Adrenal gland (tissue), 12 donors: ENCODE data around the gene SHD. TPM values are rescaled to one million over a fixed set of nuclear protein-coding genes. Genes with fewer than 3 reads are reported as not detected.
"Not testable (repeated sequence)": the region's sequence is repeated elsewhere in the genome, so short reads cannot be mapped to it uniquely, and the experiment has no call there.

ENCODE experiments used
- DNase-seq, 7 donors: peaks; one replicate each; pipeline ENCODE4 v3.0.0-alpha.2; 2019 to 2020
- H3K27ac ChIP-seq, 5 donors: fragments of 200-600 bp; sonication (generic) in 4 of 5; 1 replicate in 3 of 5; 2 replicates in 2 of 5; pipeline versions ENCODE4 v1.5.1 to v1.8.0; 2016 to 2020; ENCODE audit warnings: mild to moderate bottlenecking in 1 of 5
- H3K27me3 ChIP-seq: fragments of 200-600 bp; 2 replicates; pipeline ENCODE4 v1.8.0; 2021
- H3K36me3 ChIP-seq, 2 donors: fragments of 200-600 bp; replicated peaks in 1 of 2; 1 replicate in 1 of 2; 2 replicates in 1 of 2; pipeline versions ENCODE4 v1.5.1 to v1.8.0; 2018 to 2022
- H3K4me1 ChIP-seq, 2 donors: fragments of 200-600 bp; replicated peaks in 1 of 2; 1 replicate in 1 of 2; 2 replicates in 1 of 2; pipeline versions ENCODE4 v1.5.1 to v1.8.0; 2018 to 2021
- H3K4me3 ChIP-seq, 4 donors: fragments of 200-600 bp; sonication (generic) in 3 of 4; one replicate each; pipeline ENCODE4 v1.5.1; 2016 to 2018
- H3K9me3 ChIP-seq, 3 donors: fragments of 200-600 bp; sonication (generic) in 1 of 3; replicated peaks in 1 of 3; 1 replicate in 2 of 3; 2 replicates in 1 of 3; pipeline versions ENCODE4 v1.5.1 to v1.8.0; 2016 to 2021
- CTCF ChIP-seq, 6 experiments: fragments of 450-650 bp in 4 of 6; fragments of 200-600 bp in 2 of 6; sonication (generic) in 1 of 6; IDR thresholded peaks; 1 replicate in 5 of 6; 2 replicates in 1 of 6; pipeline versions ENCODE4 v1.5.1 to v1.8.0; 2016 to 2021; ENCODE audit warnings: antibody characterized with exemption in 6 of 6, mild to moderate bottlenecking in 2 of 6, moderate library complexity in 1 of 6
- POLR2A ChIP-seq, 2 donors: fragments of 450-650 bp; IDR thresholded peaks; one replicate each; pipeline ENCODE4 v1.6.1; 2017; ENCODE audit warnings: antibody characterized with exemption in 2 of 2, mild to moderate bottlenecking in 2 of 2, moderate library complexity in 1 of 2
- WGBS, 4 donors: extraction: QIAGEN DNeasy Blood & Tissue Kit in 2 of 4; methylation state at CpG; one replicate each; pipeline versions ENCODE4 v1.1.5 to v1.1.7; 2013 to 2017; 5-methylcytosine and 5-hydroxymethylcytosine counted together
- intact Hi-C, 2 donors: fragments of 100-400 bp; cut with DNase I; formaldehyde crosslinking; loops; one replicate each; pipeline versions ENCODE4 v1.14.1 to v1.15.0; 2022 to 2023
- polyA plus RNA-seq, 3 donors: library from polyadenylated mRNA; stranded (reverse); fragments of 200-250 nt in 2 of 3; fragments of 350-450 nt in 1 of 3; fragmentation: Illumina TruSeq in 1 of 3; extraction: RNeasy Lipid Tissue Mini Kit (QIAGEN cat#74804) in 1 of 3; gene quantifications; one replicate each; pipeline ENCODE4 v1.2.3, GENCODE V29; 2013 to 2014
- total RNA-seq, 9 donors: library from RNA; depleted of rRNA in 4 of 9; stranded (reverse); fragments of >200 nt in 4 of 9; fragments of 120-200 nt in 1 of 9; fragmentation: NEBNext Ultra II Directional in 1 of 9; extraction: Animal tissue kit (Norgen Biotek cat#: 25700) in 1 of 9; gene quantifications; one replicate each; pipeline versions ENCODE4 v1.1.0 to v1.2.4, GENCODE V29; 2013 to 2023
- donor health status: healthy with polysubstance abuse.
- donor health status: Bipolar disorder and iron deficiency.
- donor health status: DM: yes; HTN: yes; CAD: no.
- donor health status: DM: no; HTN: no; CAD: no.
- donor health status: DM: no; HTN: no; CAD: no.
- donor health status: DM: yes; HTN: yes; CAD: no.

Gene SHD
- total and polyA plus RNA-seq, 12 donors, result 0.07 to 4.1 (median 0.74) TPM; not detected in 6

GRCh38 chr19:4233282-4233853, 45.7 kb upstream of the SHD start:
- H3K36me3 ChIP-seq, result no peaks in the 10 kb centered on the region
- no peak overlapping the region for H3K4me3 ChIP-seq
- intact Hi-C loops, result no loop called here
- H3K4me1 ChIP-seq, result no peaks in the 10 kb centered on the region
- peak; percentile 24 to 60 (median 50) for TF ChIP-seq CTCF (IDR thresholded peaks at IDR 0.05)
- no peak for TF ChIP-seq POLR2A (IDR thresholded peaks at IDR 0.05)
- WGBS, 4 donors, result 21 to 27% (median 25%) methylated on average over 8 to 11 of the region's 11 CpGs
- peaks cover 8% of the 10 kb centered on the region for H3K27me3 ChIP-seq
- peak in 6 of 7 donors; percentile 37 to 68 (median 48) for DNase-seq
- no peak overlapping the region for H3K27ac ChIP-seq
- no peaks in the 10 kb centered on the region for H3K9me3 ChIP-seq

GRCh38 chr19:4234142-4234861, 44.8 kb upstream of the SHD start:
- no peak overlapping the region for H3K27ac ChIP-seq
- DNase-seq, result no peak
- TF ChIP-seq CTCF (IDR thresholded peaks at IDR 0.05), result no peak
- no peak for TF ChIP-seq POLR2A (IDR thresholded peaks at IDR 0.05)
- H3K27me3 ChIP-seq, result peaks cover 6% of the 10 kb centered on the region
- no peaks in the 10 kb centered on the region for H3K9me3 ChIP-seq
- H3K4me3 ChIP-seq, result no peak overlapping the region
- no peaks in the 10 kb centered on the region for H3K36me3 ChIP-seq
- WGBS, 4 donors, result 47 to 57% (median 53%) methylated on average over 15 to 21 of the region's 21 CpGs
- H3K4me1 ChIP-seq, result no peaks in the 10 kb centered on the region
- intact Hi-C loops, result no loop called here

GRCh38 chr19:4234862-4235201, 44.2 kb upstream of the SHD start:
- H3K4me1 ChIP-seq, result no peaks in the 10 kb centered on the region
- 57 to 79% (median 71%) methylated on average over 10 to 13 of the region's 13 CpGs for WGBS, 4 donors
- no peak for DNase-seq
- intact Hi-C loops, result no loop called here
- no peak overlapping the region for H3K4me3 ChIP-seq
- no peak overlapping the region for H3K27ac ChIP-seq
- H3K27me3 ChIP-seq, result peaks cover 6% of the 10 kb centered on the region
- H3K36me3 ChIP-seq, result no peaks in the 10 kb centered on the region
- TF ChIP-seq POLR2A (IDR thresholded peaks at IDR 0.05) (no peak), CTCF (IDR thresholded peaks at IDR 0.05) (no peak)
- no peaks in the 10 kb centered on the region for H3K9me3 ChIP-seq

- intact Hi-C loops, H3K4me1 ChIP-seq, H3K27me3 ChIP-seq: not testable (repeated sequence)
Observed at GRCh38 chr19:4237510-4237909, 41.6 kb upstream of the SHD start.

GRCh38 chr19:4238831-4239230, 40.2 kb upstream of the SHD start:
- Histone ChIP-seq H3K27me3 (no peaks in the 10 kb centered on the region), H3K36me3 (no peaks in the 10 kb centered on the region), H3K4me1 (no peaks in the 10 kb centered on the region), H3K4me3 (no peak overlapping the region), H3K27ac (no peak overlapping the region), H3K9me3 (no peaks in the 10 kb centered on the region)
- no peak for TF ChIP-seq POLR2A (IDR thresholded peaks at IDR 0.05)
- TF ChIP-seq CTCF (IDR thresholded peaks at IDR 0.05), result no peak
- 82 to 87% (median 84%) methylated on average over 4 of the region's 4 CpGs for WGBS, 4 donors
- intact Hi-C loops, result no loop called here
- no peak for DNase-seq

More at GRCh38 chr19:4237510-4237909, 41.6 kb upstream of the SHD start:
- WGBS, 4 donors, result 87 to 89% (median 87%) methylated on average over 16 of the region's 16 CpGs
- not testable (repeated sequence) for H3K27ac ChIP-seq, H3K4me3 ChIP-seq, H3K36me3 ChIP-seq, DNase-seq, H3K9me3 ChIP-seq
